ENCODE measurements around the gene PEX14.

- TF ChIP-seq EZH2 (IDR thresholded peaks at IDR 0.05; ENCODE audit: borderline replicate concordance, low read depth, low read length, severe bottlenecking) (no peak), POLR2A (IDR thresholded peaks at IDR 0.05; ENCODE audit: low read depth, low read length) (no peak), CTCF (IDR thresholded peaks at IDR 0.05; ENCODE audit: extremely low read depth in 1 of 2, insufficient read depth in 1 of 2, low read depth in 1 of 2, low read length in 2 of 2) (no peak), JUN (IDR thresholded peaks at IDR 0.05; ENCODE audit: borderline replicate concordance, insufficient read depth, insufficient read length, low read depth) (no peak), MAX (IDR thresholded peaks at IDR 0.05; ENCODE audit: insufficient read depth, insufficient read length) (no peak)
Observed at GRCh38 chr1:10674222-10674621, 199.5 kb downstream of the PEX14 start.

Measured in endothelial cell of umbilical vein (primary cell).